A549 (cell line): ENCODE measurements around the gene CES1. TPM values are rescaled to one million over a fixed set of nuclear protein-coding genes. Genes with fewer than 3 reads are reported as not detected.

Experiments
- ATAC-seq, 2 experiments: fragments of 200-7000 bp in 1 of 2; fragments of >200 bp in 1 of 2; cut with Nextera tagmentation in 1 of 2; cut with Tn5 transposase in 1 of 2; 3 replicates each; pipeline versions ENCODE4 v1.8.0 to v1.9.1; 2018 to 2020; ENCODE audit warnings: mild to moderate bottlenecking in 1 of 2, moderate library complexity in 1 of 2
- CTCF ChIA-PET: fragments of 300-600 bp; sonication (Branson Sonifier 250); formaldehyde crosslinking; extraction: SDS; loops from one replicate; lab custom pipeline; 2021; ENCODE audit warnings: antibody characterized with exemption, inconsistent platforms; lab: Yijun Ruan, JAX
- POLR2A ChIA-PET: fragments of 350-600 bp; formaldehyde crosslinking; extraction: SDS; loops from one replicate; lab custom pipeline; 2021; ENCODE audit warnings: antibody characterized with exemption, inconsistent platforms; lab: Yijun Ruan, JAX
- DNase-seq, 2 experiments: peaks; one replicate each; pipeline versions ENCODE4 v3.0.0 to v3.0.0-alpha.2; 2011 to 2016; ENCODE audit warnings: low read depth in 1 of 2, low spot score in 1 of 2
- FAIRE-seq: peaks from 2 replicates; lab custom pipeline; 2011; peaks lifted over from hg19 to GRCh38; lab: Jason Lieb, UNC
- H3K27ac ChIP-seq, 2 experiments: fragments of >200 bp; sonication (Bioruptor Twin); formaldehyde crosslinking; 3 replicates each; pipeline ENCODE4 v1.5.1; 2016 to 2017
- H3K4me1 ChIP-seq: fragments of >200 bp; sonication (Bioruptor Twin); formaldehyde crosslinking; 3 replicates; pipeline ENCODE4 v1.6.1; 2016
- H3K4me2 ChIP-seq: fragments of >200 bp; sonication (Bioruptor Twin); formaldehyde crosslinking; 3 replicates; pipeline ENCODE4 v1.6.1; 2016
- H3K4me3 ChIP-seq: fragments of >200 bp; sonication (Bioruptor Twin); formaldehyde crosslinking; 3 replicates; pipeline ENCODE4 v1.5.1; 2016
- H3K9me3 ChIP-seq: fragments of >200 bp; sonication (Bioruptor Twin); formaldehyde crosslinking; 3 replicates; pipeline ENCODE4 v1.6.1; 2016
- CEBPB ChIP-seq, 2 experiments: fragments of >200 bp in 1 of 2; sonication (Bioruptor Twin) in 1 of 2; formaldehyde crosslinking in 1 of 2; IDR thresholded peaks; 2 replicates each; pipeline ENCODE4 v1.6.1; 2012 to 2016
- EHF ChIP-seq: fragments of 250-450 bp; sonication (Bioruptor Pico); IDR thresholded peaks from 2 replicates; pipeline ENCODE4 v1.5.0; 2020; ENCODE audit warnings: mild to moderate bottlenecking
- EHMT2 ChIP-seq: fragments of 200-600 bp; sonication (generic); IDR thresholded peaks from 2 replicates; pipeline ENCODE4 v1.6.1; 2016; ENCODE audit warnings: antibody characterized with exemption, low read depth, mild to moderate bottlenecking, moderate library complexity
- EP300 ChIP-seq, 2 experiments: fragments of >200 bp; sonication (Bioruptor Twin); formaldehyde crosslinking; IDR thresholded peaks; 2 replicates in 1 of 2; 3 replicates in 1 of 2; pipeline ENCODE4 v1.6.1; 2016 to 2017
- FOSL2 ChIP-seq, 2 experiments: fragments of 450-650 bp in 1 of 2; fragments of >200 bp in 1 of 2; sonication (Bioruptor Twin) in 1 of 2; formaldehyde crosslinking; IDR thresholded peaks; 2 replicates each; pipeline versions ENCODE4 v1.5.0 to v1.6.1; 2016 to 2020; ENCODE audit warnings: mild to moderate bottlenecking in 1 of 2, moderate library complexity in 1 of 2
- GATA3 ChIP-seq: IDR thresholded peaks from 2 replicates; pipeline ENCODE4 v1.6.1; 2012; ENCODE audit warnings: borderline replicate concordance
- HDAC2 ChIP-seq: fragments of 200-600 bp; sonication (generic); IDR thresholded peaks from 2 replicates; pipeline ENCODE4 v1.6.1; 2016
- HOXB13 ChIP-seq: fragments of 250-450 bp; sonication (Bioruptor Pico); IDR thresholded peaks from 2 replicates; pipeline ENCODE4 v1.5.0; 2020; ENCODE audit warnings: low read depth, mild to moderate bottlenecking, moderate library complexity
- JUN ChIP-seq, 2 experiments: fragments of >200 bp; sonication (Bioruptor Twin); formaldehyde crosslinking; IDR thresholded peaks; 2 replicates in 1 of 2; 3 replicates in 1 of 2; pipeline ENCODE4 v1.6.1; 2016 to 2017
- KDM5A ChIP-seq: fragments of 200-600 bp; sonication (generic); IDR thresholded peaks from 2 replicates; pipeline ENCODE4 v1.6.1; 2016; ENCODE audit warnings: antibody characterized with exemption, mild to moderate bottlenecking
- NFE2L2 ChIP-seq: fragments of 150-350 bp; conservative IDR thresholded peaks from 2 replicates; pipeline ENCODE4 v1.6.1; 2014; ENCODE audit warnings: low read length
- NPAS2 ChIP-seq: fragments of 250-450 bp; sonication (Bioruptor Pico); IDR thresholded peaks from 2 replicates; pipeline ENCODE4 v1.8.0; 2022; ENCODE audit warnings: mild to moderate bottlenecking, moderate library complexity, borderline replicate concordance
- POLR2A ChIP-seq: IDR thresholded peaks from 2 replicates; pipeline ENCODE4 v1.6.1; 2012; ENCODE audit warnings: mild to moderate bottlenecking, low read length
- POLR2AphosphoS2 ChIP-seq: conservative IDR thresholded peaks from 2 replicates; pipeline ENCODE4 v1.6.1; 2012; ENCODE audit warnings: low read length, improper control_type of control experiment, inconsistent platforms
- RAD21 ChIP-seq, 2 experiments: fragments of >200 bp in 1 of 2; sonication (Bioruptor Twin) in 1 of 2; formaldehyde crosslinking in 1 of 2; IDR thresholded peaks in 1 of 2; conservative IDR thresholded peaks in 1 of 2; 2 replicates in 1 of 2; 3 replicates in 1 of 2; pipeline ENCODE4 v1.6.1; 2012 to 2018; ENCODE audit warnings: inconsistent platforms in 1 of 2
- RCOR1 ChIP-seq: fragments of 150-350 bp; IDR thresholded peaks from 2 replicates; pipeline ENCODE4 v1.6.1; 2014; ENCODE audit warnings: antibody characterized with exemption, low read length, low read depth
- SMC3 ChIP-seq: fragments of >200 bp; sonication (Bioruptor Twin); formaldehyde crosslinking; IDR thresholded peaks from 3 replicates; pipeline ENCODE4 v1.6.1; 2018; ENCODE audit warnings: inconsistent platforms
- TP53 ChIP-seq: fragments of 250-450 bp; sonication (Bioruptor Pico); IDR thresholded peaks from 2 replicates; pipeline ENCODE4 v1.5.0; 2021; ENCODE audit warnings: mild to moderate bottlenecking, moderate library complexity
- ZC3H11A ChIP-seq: fragments of 450-650 bp; IDR thresholded peaks from 2 replicates; pipeline ENCODE4 v1.6.1; 2014; ENCODE audit warnings: antibody characterized with exemption, mild to moderate bottlenecking
- ZFP36 ChIP-seq: fragments of 450-650 bp; IDR thresholded peaks from 2 replicates; pipeline ENCODE4 v1.6.1; 2014; ENCODE audit warnings: borderline replicate concordance; ENCODE audit not compliant: partially characterized antibody
- ZSCAN20 ChIP-seq: fragments of 250-450 bp; sonication (Bioruptor Pico); IDR thresholded peaks from 2 replicates; pipeline ENCODE4 v1.8.0; 2022; ENCODE audit warnings: mild to moderate bottlenecking, moderate library complexity
- WGBS: methylation state at CpG from one replicate; pipeline ENCODE4 v1.1.6; 2017; ENCODE audit errors: missing lambda C conversion rate; 5-methylcytosine and 5-hydroxymethylcytosine counted together
- polyA plus RNA-seq, 4 experiments: library from polyadenylated mRNA; depleted of rRNA in 3 of 4; stranded (reverse); fragments of >200 nt; fragmentation: RNase III in 1 of 4; extraction: RNeasy Plus Mini Kit Qiagen cat#74134 plus additional on column Dnase treatment in 1 of 4; gene quantifications; 2 replicates in 3 of 4; 3 replicates in 1 of 4; pipeline ENCODE4 v1.2.3, GENCODE V29; 2011 to 2017
- TF ChIP-seq, protein P1 (sequence below): fragments of 450-650 bp; IDR thresholded peaks from 2 replicates; pipeline ENCODE4 v1.6.1; 2014; ENCODE audit warnings: antibody characterized with exemption
- TF ChIP-seq, protein P2 (sequence below): fragments of 200-600 bp; sonication (generic); IDR thresholded peaks from 2 replicates; pipeline ENCODE4 v1.6.1; 2016; ENCODE audit warnings: antibody characterized with exemption, mild to moderate bottlenecking, moderate library complexity
- TF ChIP-seq, protein P3 (sequence below): fragments of 250-450 bp; sonication (Bioruptor Pico); IDR thresholded peaks from 2 replicates; pipeline ENCODE4 v1.5.0; 2021; ENCODE audit warnings: mild to moderate bottlenecking, moderate library complexity, borderline replicate concordance
- TF ChIP-seq, protein P4 (sequence below): fragments of 150-350 bp; IDR thresholded peaks from 2 replicates; pipeline ENCODE4 v1.6.1; 2014; ENCODE audit warnings: low read depth, mild to moderate bottlenecking, low read length
- TF ChIP-seq, protein P5 (sequence below): IDR thresholded peaks from 2 replicates; pipeline ENCODE4 v1.6.1; 2012
- TF ChIP-seq, protein P6 (sequence below): fragments of >200 bp; sonication (Bioruptor Twin); formaldehyde crosslinking; IDR thresholded peaks from 3 replicates; pipeline ENCODE4 v1.5.1; 2016

Gene CES1
- polyA plus RNA-seq, 2 of the 4 experiments (the other 2 are of a cell fraction) = 17.9 to 84.1 TPM

DNA sequence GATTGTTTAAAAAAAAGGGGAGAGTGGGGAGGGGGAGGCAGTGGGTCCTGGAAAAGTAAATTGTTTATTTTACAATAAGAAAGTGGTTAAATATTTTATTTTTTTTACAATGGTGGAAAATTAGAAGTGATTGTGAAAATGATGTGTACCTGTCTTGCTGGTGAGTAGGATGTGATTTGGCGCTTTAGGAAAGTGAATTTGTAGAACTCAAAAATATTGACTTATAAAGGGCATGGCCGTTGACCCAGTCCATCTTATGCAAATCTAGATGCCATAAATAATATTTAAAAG lies 10.2 kb upstream of the CES1 start:
- CTCF ChIA-PET = no interaction called here
- TF ChIP-seq, protein P1, sequence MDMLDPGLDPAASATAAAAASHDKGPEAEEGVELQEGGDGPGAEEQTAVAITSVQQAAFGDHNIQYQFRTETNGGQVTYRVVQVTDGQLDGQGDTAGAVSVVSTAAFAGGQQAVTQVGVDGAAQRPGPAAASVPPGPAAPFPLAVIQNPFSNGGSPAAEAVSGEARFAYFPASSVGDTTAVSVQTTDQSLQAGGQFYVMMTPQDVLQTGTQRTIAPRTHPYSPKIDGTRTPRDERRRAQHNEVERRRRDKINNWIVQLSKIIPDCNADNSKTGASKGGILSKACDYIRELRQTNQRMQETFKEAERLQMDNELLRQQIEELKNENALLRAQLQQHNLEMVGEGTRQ = no peak
- TF ChIP-seq FOSL2 (IDR thresholded peaks at IDR 0.05) (no peak), FOSL2 (CRISPR knock-in tag; IDR thresholded peaks at IDR 0.05) (no peak), ZFP36 (no peak), HDAC2 (no peak), ZC3H11A (no peak), RCOR1 (no peak), TP53 (CRISPR knock-in tag) (no peak), JUN (IDR thresholded peaks at IDR 0.05) (no peak), EP300 (IDR thresholded peaks at IDR 0.05) (no peak), GATA3 (no peak), POLR2A (no peak), CEBPB (IDR thresholded peaks at IDR 0.05) (no peak)
- TF ChIP-seq, protein P2, sequence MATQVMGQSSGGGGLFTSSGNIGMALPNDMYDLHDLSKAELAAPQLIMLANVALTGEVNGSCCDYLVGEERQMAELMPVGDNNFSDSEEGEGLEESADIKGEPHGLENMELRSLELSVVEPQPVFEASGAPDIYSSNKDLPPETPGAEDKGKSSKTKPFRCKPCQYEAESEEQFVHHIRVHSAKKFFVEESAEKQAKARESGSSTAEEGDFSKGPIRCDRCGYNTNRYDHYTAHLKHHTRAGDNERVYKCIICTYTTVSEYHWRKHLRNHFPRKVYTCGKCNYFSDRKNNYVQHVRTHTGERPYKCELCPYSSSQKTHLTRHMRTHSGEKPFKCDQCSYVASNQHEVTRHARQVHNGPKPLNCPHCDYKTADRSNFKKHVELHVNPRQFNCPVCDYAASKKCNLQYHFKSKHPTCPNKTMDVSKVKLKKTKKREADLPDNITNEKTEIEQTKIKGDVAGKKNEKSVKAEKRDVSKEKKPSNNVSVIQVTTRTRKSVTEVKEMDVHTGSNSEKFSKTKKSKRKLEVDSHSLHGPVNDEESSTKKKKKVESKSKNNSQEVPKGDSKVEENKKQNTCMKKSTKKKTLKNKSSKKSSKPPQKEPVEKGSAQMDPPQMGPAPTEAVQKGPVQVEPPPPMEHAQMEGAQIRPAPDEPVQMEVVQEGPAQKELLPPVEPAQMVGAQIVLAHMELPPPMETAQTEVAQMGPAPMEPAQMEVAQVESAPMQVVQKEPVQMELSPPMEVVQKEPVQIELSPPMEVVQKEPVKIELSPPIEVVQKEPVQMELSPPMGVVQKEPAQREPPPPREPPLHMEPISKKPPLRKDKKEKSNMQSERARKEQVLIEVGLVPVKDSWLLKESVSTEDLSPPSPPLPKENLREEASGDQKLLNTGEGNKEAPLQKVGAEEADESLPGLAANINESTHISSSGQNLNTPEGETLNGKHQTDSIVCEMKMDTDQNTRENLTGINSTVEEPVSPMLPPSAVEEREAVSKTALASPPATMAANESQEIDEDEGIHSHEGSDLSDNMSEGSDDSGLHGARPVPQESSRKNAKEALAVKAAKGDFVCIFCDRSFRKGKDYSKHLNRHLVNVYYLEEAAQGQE = no peak
- TF ChIP-seq, protein P3, sequence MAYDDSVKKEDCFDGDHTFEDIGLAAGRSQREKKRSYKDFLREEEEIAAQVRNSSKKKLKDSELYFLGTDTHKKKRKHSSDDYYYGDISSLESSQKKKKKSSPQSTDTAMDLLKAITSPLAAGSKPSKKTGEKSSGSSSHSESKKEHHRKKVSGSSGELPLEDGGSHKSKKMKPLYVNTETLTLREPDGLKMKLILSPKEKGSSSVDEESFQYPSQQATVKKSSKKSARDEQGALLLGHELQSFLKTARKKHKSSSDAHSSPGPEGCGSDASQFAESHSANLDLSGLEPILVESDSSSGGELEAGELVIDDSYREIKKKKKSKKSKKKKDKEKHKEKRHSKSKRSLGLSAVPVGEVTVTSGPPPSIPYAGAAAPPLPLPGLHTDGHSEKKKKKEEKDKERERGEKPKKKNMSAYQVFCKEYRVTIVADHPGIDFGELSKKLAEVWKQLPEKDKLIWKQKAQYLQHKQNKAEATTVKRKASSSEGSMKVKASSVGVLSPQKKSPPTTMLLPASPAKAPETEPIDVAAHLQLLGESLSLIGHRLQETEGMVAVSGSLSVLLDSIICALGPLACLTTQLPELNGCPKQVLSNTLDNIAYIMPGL (CRISPR knock-in tag) = no peak
- TF ChIP-seq, protein P4, sequence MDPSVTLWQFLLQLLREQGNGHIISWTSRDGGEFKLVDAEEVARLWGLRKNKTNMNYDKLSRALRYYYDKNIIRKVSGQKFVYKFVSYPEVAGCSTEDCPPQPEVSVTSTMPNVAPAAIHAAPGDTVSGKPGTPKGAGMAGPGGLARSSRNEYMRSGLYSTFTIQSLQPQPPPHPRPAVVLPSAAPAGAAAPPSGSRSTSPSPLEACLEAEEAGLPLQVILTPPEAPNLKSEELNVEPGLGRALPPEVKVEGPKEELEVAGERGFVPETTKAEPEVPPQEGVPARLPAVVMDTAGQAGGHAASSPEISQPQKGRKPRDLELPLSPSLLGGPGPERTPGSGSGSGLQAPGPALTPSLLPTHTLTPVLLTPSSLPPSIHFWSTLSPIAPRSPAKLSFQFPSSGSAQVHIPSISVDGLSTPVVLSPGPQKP = no peak
- TF ChIP-seq, protein P5, sequence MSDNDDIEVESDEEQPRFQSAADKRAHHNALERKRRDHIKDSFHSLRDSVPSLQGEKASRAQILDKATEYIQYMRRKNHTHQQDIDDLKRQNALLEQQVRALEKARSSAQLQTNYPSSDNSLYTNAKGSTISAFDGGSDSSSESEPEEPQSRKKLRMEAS = no peak
- no peak overlapping the region for H3K4me3 ChIP-seq
- no peak for ATAC-seq
- no peak for DNase-seq
- no peaks in the 10 kb centered on the region for H3K4me1 ChIP-seq
- no peak overlapping the region for H3K4me2 ChIP-seq
- FAIRE-seq = no peak
- 49% methylated on average over 2 of the region's 2 CpGs for WGBS
- POLR2A ChIA-PET = no interaction called here
- H3K9me3 ChIP-seq = no peaks in the 10 kb centered on the region
- H3K27ac ChIP-seq = no peak overlapping the region

DNA sequence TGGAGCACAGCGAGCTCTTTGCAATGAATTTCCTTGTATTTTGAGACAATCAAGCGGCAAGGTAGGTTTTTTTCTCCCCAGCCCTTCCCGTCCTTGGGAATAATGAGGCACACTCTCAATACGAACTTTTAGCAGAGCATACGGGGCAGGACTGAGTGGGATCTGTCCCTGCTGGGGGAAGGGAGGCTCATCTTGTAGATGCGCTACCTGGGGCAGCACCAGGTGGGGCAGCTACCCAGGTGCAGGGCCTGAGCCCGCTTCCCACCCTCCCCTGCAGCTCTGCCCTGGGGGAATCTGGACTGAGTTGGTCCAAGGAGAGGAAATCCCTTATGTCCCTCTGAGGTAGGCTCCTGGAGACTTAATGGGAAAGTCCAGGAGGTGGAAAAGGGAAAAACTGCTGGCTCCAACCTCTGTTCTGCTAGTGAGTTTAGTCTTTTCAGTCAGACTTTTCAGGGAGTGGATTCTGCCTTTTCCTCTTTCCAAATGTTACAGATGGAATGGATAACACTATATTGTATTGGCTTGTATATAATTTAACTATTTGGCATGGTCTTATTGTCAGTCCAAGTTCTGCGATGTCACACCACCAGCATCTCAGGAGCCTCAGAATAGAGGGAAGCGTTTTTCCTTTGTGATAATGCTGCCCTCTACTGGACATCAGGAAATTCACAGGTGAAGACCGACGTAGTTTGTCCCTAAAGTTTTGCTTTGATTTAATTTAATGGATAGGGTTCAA lies 9.6 kb upstream of the CES1 start:
- FAIRE-seq = peak; percentile 13
- no peak for TF ChIP-seq NPAS2 (CRISPR knock-in tag)
- peak; percentile 64 for TF ChIP-seq SMC3
- no peak for TF ChIP-seq POLR2AphosphoS2
- TF ChIP-seq ZSCAN20 (CRISPR knock-in tag) = no peak
- TF ChIP-seq, protein P6, sequence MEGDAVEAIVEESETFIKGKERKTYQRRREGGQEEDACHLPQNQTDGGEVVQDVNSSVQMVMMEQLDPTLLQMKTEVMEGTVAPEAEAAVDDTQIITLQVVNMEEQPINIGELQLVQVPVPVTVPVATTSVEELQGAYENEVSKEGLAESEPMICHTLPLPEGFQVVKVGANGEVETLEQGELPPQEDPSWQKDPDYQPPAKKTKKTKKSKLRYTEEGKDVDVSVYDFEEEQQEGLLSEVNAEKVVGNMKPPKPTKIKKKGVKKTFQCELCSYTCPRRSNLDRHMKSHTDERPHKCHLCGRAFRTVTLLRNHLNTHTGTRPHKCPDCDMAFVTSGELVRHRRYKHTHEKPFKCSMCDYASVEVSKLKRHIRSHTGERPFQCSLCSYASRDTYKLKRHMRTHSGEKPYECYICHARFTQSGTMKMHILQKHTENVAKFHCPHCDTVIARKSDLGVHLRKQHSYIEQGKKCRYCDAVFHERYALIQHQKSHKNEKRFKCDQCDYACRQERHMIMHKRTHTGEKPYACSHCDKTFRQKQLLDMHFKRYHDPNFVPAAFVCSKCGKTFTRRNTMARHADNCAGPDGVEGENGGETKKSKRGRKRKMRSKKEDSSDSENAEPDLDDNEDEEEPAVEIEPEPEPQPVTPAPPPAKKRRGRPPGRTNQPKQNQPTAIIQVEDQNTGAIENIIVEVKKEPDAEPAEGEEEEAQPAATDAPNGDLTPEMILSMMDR = peak; percentile 76
- no peak for TF ChIP-seq KDM5A
- no peak for TF ChIP-seq HDAC2
- TF ChIP-seq NFE2L2 = no peak
- TF ChIP-seq RAD21 (conservative IDR thresholded peaks at IDR 0.05 in 1 of 2, IDR thresholded peaks at IDR 0.05 in 1 of 2) = peak; percentile 82 to 92
- no peak for TF ChIP-seq EHF
- TF ChIP-seq EHMT2 = no peak
- TF ChIP-seq HOXB13 = no peak
- TF ChIP-seq GATA3 = no peak

More for the DNA sequence above, 9.6 kb upstream of the CES1 start:
- POLR2A ChIA-PET = no interaction called here
- 41% methylated on average over 10 of the region's 11 CpGs for WGBS
- no peak overlapping the region for H3K27ac ChIP-seq
- DNase-seq = peak; percentile 36 to 64
- H3K9me3 ChIP-seq = no peaks in the 10 kb centered on the region
- peak; percentile 84 to 92; a peak in 5 of 6 replicates for ATAC-seq
- no peaks in the 10 kb centered on the region for H3K4me1 ChIP-seq
- H3K4me2 ChIP-seq = no peak overlapping the region
- H3K4me3 ChIP-seq = no peak overlapping the region
- CTCF ChIA-PET = interaction anchor here (0.8 to 5.4 kb wide), 14 partner anchors 9 to 476 kb away, joined by 3 to 58 read pairs (median 4); partner anchors contain the start of gene CES1
